Measurements from ENCODE around the gene GSTA5.
A peak's percentile ranks its signal among the peaks of the same experiment; 100 is the strongest.
"Not testable (repeated sequence)": the region's sequence is repeated elsewhere in the genome, so short reads cannot be mapped to it uniquely, and the experiment has no call there.

GSTA5 gene

GRCh38 chr6:52840763-52841585 is at the start of gene GSTA5:
Gene GSTA5 (minus strand): TSS chr6:52840813.
- no peak for DNase-seq

GRCh38 chr6:52890018-52890417 is 49.4 kb upstream of the GSTA5 start:
- DNase-seq = no peak

GRCh38 chr6:52887910-52888524 is 47.4 kb upstream of the GSTA5 start:
- no peak for DNase-seq

GRCh38 chr6:52881996-52882841 is 41.6 kb upstream of the GSTA5 start:
- DNase-seq = peak; percentile 19

GRCh38 chr6:52881662-52881995 is 41.0 kb upstream of the GSTA5 start:
- no peak for DNase-seq

GRCh38 chr6:52877786-52878185 is 37.2 kb upstream of the GSTA5 start:
- no peak for DNase-seq

GRCh38 chr6:52877168-52877567 is 36.6 kb upstream of the GSTA5 start:
- no peak for DNase-seq

GRCh38 chr6:52876056-52876787 is 35.6 kb upstream of the GSTA5 start:
- DNase-seq = no peak

GRCh38 chr6:52872031-52872430 is 31.4 kb upstream of the GSTA5 start:
- DNase-seq = no peak

GRCh38 chr6:52871621-52872020 is 31.0 kb upstream of the GSTA5 start:
- DNase-seq = no peak

GRCh38 chr6:52870335-52871091 is 29.9 kb upstream of the GSTA5 start:
- DNase-seq = not testable (repeated sequence)

GRCh38 chr6:52868899-52869298 is 28.3 kb upstream of the GSTA5 start:
- not testable (repeated sequence) for DNase-seq

GRCh38 chr6:52868240-52868639 is 27.6 kb upstream of the GSTA5 start:
- no peak for DNase-seq

- DNase-seq = not testable (repeated sequence)
Measured at GRCh38 chr6:52861151-52861550, 20.5 kb upstream of the GSTA5 start.

GRCh38 chr6:52858416-52858815 is 17.8 kb upstream of the GSTA5 start:
- DNase-seq = no peak

GRCh38 chr6:52856137-52856536 is 15.5 kb upstream of the GSTA5 start:
- not testable (repeated sequence) for DNase-seq

- no peak for DNase-seq
Measured at GRCh38 chr6:52849137-52849536, 8.5 kb upstream of the GSTA5 start.

GRCh38 chr6:52846002-52846401 is 5.4 kb upstream of the GSTA5 start:
- DNase-seq = no peak

- DNase-seq = no peak
Measured at GRCh38 chr6:52843605-52844004, 3.0 kb upstream of the GSTA5 start.

GRCh38 chr6:52839124-52840055 is 1.2 kb downstream of the GSTA5 start:
- DNase-seq = no peak

GRCh38 chr6:52834481-52834880 is 6.1 kb downstream of the GSTA5 start:
- no peak for DNase-seq

All from NCI-H1417 treated with DMSO at 0.1 percent for 48 hours (cell line).